IMR-90 (cell line): ENCODE results near the gene ZMIZ1. TPM values are rescaled to one million over a fixed set of nuclear protein-coding genes. Genes with fewer than 3 reads are reported as not detected.

Source experiments
- ATAC-seq: fragments of 200-7000 bp; cut with Tn5 transposase; 2 replicates; pipeline ENCODE4 v1.9.1; 2020; ENCODE audit warnings: low read depth, mild to moderate bottlenecking, moderate library complexity
- BruUV-seq: library from RNA; stranded (reverse); fragments of 400-500 nt; replicated peaks from 2 replicates; lab custom pipeline; 2021; lab: Mats Ljungman, UMichigan
- CTCF ChIA-PET: fragments of 300-600 bp; formaldehyde crosslinking; extraction: SDS; loops from one replicate; lab custom pipeline; 2021; ENCODE audit warnings: antibody characterized with exemption; lab: Yijun Ruan, JAX
- POLR2A ChIA-PET: fragments of 300-600 bp; sonication (Branson Sonifier 250); formaldehyde crosslinking; loops from one replicate; lab custom pipeline; 2022; ENCODE audit warnings: antibody characterized with exemption; ENCODE audit not compliant: unreplicated experiment; lab: Charles Lee
- DNase-seq: peaks from one replicate; pipeline ENCODE4 v3.0.0; 2013
- H2AFZ ChIP-seq: replicated peaks from 2 replicates; pipeline ENCODE3; 2013; ENCODE audit warnings: low read length, mild to moderate bottlenecking; ENCODE audit not compliant: poor library complexity
- H2AK5ac ChIP-seq: 2 replicates; pipeline ENCODE4 v1.6.1; 2013; ENCODE audit warnings: low read depth, low read length, inconsistent platforms
- H2AK9ac ChIP-seq: replicated peaks from 2 replicates; pipeline ENCODE3; 2013; ENCODE audit warnings: mild to moderate bottlenecking, low read depth, low read length, moderate library complexity; ENCODE audit not compliant: poor library complexity
- H2BK120ac ChIP-seq: 2 replicates; pipeline ENCODE4 v1.6.1; 2013; ENCODE audit warnings: low read depth, low read length, inconsistent platforms
- H2BK15ac ChIP-seq: 3 replicates; pipeline ENCODE4 v1.6.1; 2013; ENCODE audit warnings: low read depth, low read length, inconsistent platforms
- H2BK20ac ChIP-seq: 2 replicates; pipeline ENCODE4 v1.6.1; 2013; ENCODE audit warnings: low read depth, mild to moderate bottlenecking, inconsistent platforms, low read length, moderate library complexity
- H2BK5ac ChIP-seq: 2 replicates; pipeline ENCODE4 v1.6.1; 2013; ENCODE audit warnings: mild to moderate bottlenecking, low read depth, low read length, inconsistent platforms; ENCODE audit not compliant: poor library complexity, severe bottlenecking
- H3K14ac ChIP-seq: replicated peaks from 2 replicates; pipeline ENCODE4 v1.6.1; 2013; ENCODE audit warnings: low read depth, low read length, inconsistent platforms
- H3K18ac ChIP-seq: 2 replicates; pipeline ENCODE4 v1.6.1; 2013; ENCODE audit warnings: low read depth, low read length, control low read depth
- H3K23ac ChIP-seq: 2 replicates; pipeline ENCODE4 v1.6.1; 2013; ENCODE audit warnings: low read depth, low read length, inconsistent platforms
- H3K27ac ChIP-seq: 2 replicates; pipeline ENCODE4 v1.5.1; 2013; ENCODE audit warnings: mild to moderate bottlenecking, control low read depth, low read length; ENCODE audit not compliant: insufficient read depth
- H3K27me3 ChIP-seq: 2 replicates; pipeline ENCODE4 v1.6.1; 2013; ENCODE audit warnings: low read length; ENCODE audit not compliant: control insufficient read depth, insufficient read depth
- H3K36me3 ChIP-seq: 2 replicates; pipeline ENCODE4 v1.6.1; 2013; ENCODE audit warnings: low read length, mixed read lengths; ENCODE audit not compliant: control insufficient read depth, insufficient read depth
- H3K4ac ChIP-seq: 2 replicates; pipeline ENCODE4 v1.6.1; 2013; ENCODE audit warnings: low read depth, low read length, inconsistent platforms
- H3K4me1 ChIP-seq: 2 replicates; pipeline ENCODE4 v1.6.1; 2013; ENCODE audit warnings: low read length, mixed read lengths; ENCODE audit not compliant: control insufficient read depth, insufficient read depth
- H3K4me2 ChIP-seq: 2 replicates; pipeline ENCODE4 v1.6.1; 2013; ENCODE audit warnings: low read depth, mild to moderate bottlenecking, control low read depth, low read length, moderate library complexity
- H3K4me3 ChIP-seq: 2 replicates; pipeline ENCODE4 v1.5.1; 2013; ENCODE audit warnings: low read depth, mild to moderate bottlenecking, control low read depth, low read length, moderate library complexity; ENCODE audit not compliant: insufficient read depth
- H3K56ac ChIP-seq: 2 replicates; pipeline ENCODE4 v1.6.1; 2013; ENCODE audit warnings: low read length, inconsistent platforms; ENCODE audit not compliant: insufficient read depth; ENCODE audit errors: extremely low read depth
- H3K79me1 ChIP-seq, 2 experiments: 2 replicates each; pipeline ENCODE4 v1.6.1; 2013; ENCODE audit warnings: low read length in 2 of 2, inconsistent platforms in 1 of 2, low read depth in 1 of 2
- H3K9ac ChIP-seq: 2 replicates; pipeline ENCODE4 v1.6.1; 2013; ENCODE audit warnings: low read depth, low read length, control low read depth
- H3K9me1 ChIP-seq: 2 replicates; pipeline ENCODE4 v1.6.1; 2013; ENCODE audit warnings: low read length, inconsistent platforms; ENCODE audit not compliant: insufficient read depth
- H3K9me3 ChIP-seq: 2 replicates; pipeline ENCODE4 v1.6.1; 2013; ENCODE audit warnings: low read length; ENCODE audit not compliant: control insufficient read depth, insufficient read depth
- H4K20me1 ChIP-seq: 2 replicates; pipeline ENCODE4 v1.6.1; 2013; ENCODE audit warnings: low read length, inconsistent platforms; ENCODE audit not compliant: insufficient read depth
- H4K5ac ChIP-seq: 2 replicates; pipeline ENCODE4 v1.6.1; 2013; ENCODE audit warnings: mild to moderate bottlenecking, low read depth, low read length, control low read depth
- H4K8ac ChIP-seq, 2 experiments: 2 replicates each; pipeline ENCODE4 v1.6.1; 2013; ENCODE audit warnings: low read depth in 2 of 2, low read length in 2 of 2, control low read depth in 1 of 2, inconsistent platforms in 1 of 2
- H4K91ac ChIP-seq: 2 replicates; pipeline ENCODE4 v1.6.1; 2013; ENCODE audit warnings: low read depth, low read length, inconsistent platforms; ENCODE audit not compliant: insufficient read depth
- BHLHE40 ChIP-seq: fragments of 150-350 bp; IDR thresholded peaks from 2 replicates; pipeline ENCODE4 v1.6.1; 2016; ENCODE audit warnings: mild to moderate bottlenecking, low read depth, low read length
- CTCF ChIP-seq: conservative IDR thresholded peaks from 2 replicates; pipeline ENCODE4 v1.5.1; 2012; ENCODE audit warnings: mild to moderate bottlenecking, low read depth, low read length, improper control_type of control experiment
- FOS ChIP-seq: fragments of 150-350 bp; IDR thresholded peaks from 2 replicates; pipeline ENCODE4 v1.6.1; 2016; ENCODE audit warnings: low read depth, low read length
- MAFK ChIP-seq: IDR thresholded peaks from 2 replicates; pipeline ENCODE4 v1.6.1; 2012; ENCODE audit warnings: low read depth, low read length, improper control_type of control experiment
- MXI1 ChIP-seq: IDR thresholded peaks from 2 replicates; pipeline ENCODE4 v1.6.1; 2012; ENCODE audit warnings: low read depth, mild to moderate bottlenecking, low read length, moderate library complexity, borderline replicate concordance
- RAD21 ChIP-seq: IDR thresholded peaks from 2 replicates; pipeline ENCODE4 v1.6.1; 2012; ENCODE audit warnings: low read length, improper control_type of control experiment
- RCOR1 ChIP-seq: IDR thresholded peaks from 2 replicates; pipeline ENCODE4 v1.6.1; 2012; ENCODE audit warnings: mild to moderate bottlenecking, low read length, improper control_type of control experiment; ENCODE audit not compliant: insufficient replicate concordance
- RFX5 ChIP-seq: IDR thresholded peaks from 2 replicates; pipeline ENCODE4 v1.8.0; 2012; ENCODE audit warnings: low read depth, mild to moderate bottlenecking, low read length, moderate library complexity
- USF2 ChIP-seq: fragments of 150-350 bp; IDR thresholded peaks from 2 replicates; pipeline ENCODE4 v1.6.1; 2017; ENCODE audit warnings: mild to moderate bottlenecking, antibody characterized with exemption, low read length, low read depth
- WGBS, 2 experiments: methylation state at CpG; one replicate each; pipeline versions ENCODE4 v1.1.5 to v1.1.7; 2013; ENCODE audit warnings: missing lambda C conversion rate in 2 of 2; ENCODE audit not compliant: insufficient read length in 1 of 2; ENCODE audit errors: extremely low coverage in 2 of 2; 5-methylcytosine and 5-hydroxymethylcytosine counted together
- dilution Hi-C: fragments of 300-500 bp; cut with HindIII; formaldehyde crosslinking; loops from one replicate; pipeline ENCODE4 v1.14.3; 2018; ENCODE audit warnings: low sequenced_read_pairs; ENCODE audit not compliant: unreplicated experiment
- in situ Hi-C: fragments of 300-500 bp; cut with MboI; formaldehyde crosslinking; loops from 3 replicates; pipeline ENCODE4 v1.14.3; 2019; ENCODE audit warnings: low sequenced_read_pairs, inconsistent platforms, mixed read lengths
- intact Hi-C: fragments of 100-400 bp; cut with micrococcal nuclease; formaldehyde crosslinking; loops from 2 replicates; pipeline ENCODE4 v1.10.0; 2022
- polyA plus RNA-seq, 3 experiments: library from polyadenylated mRNA; depleted of rRNA; stranded (reverse); fragments of >200 nt; gene quantifications; 2 replicates each; pipeline ENCODE4 v1.2.3, GENCODE V29; 2012; ENCODE audit warnings: low replicate concordance in 1 of 3
- total RNA-seq: library from RNA; depleted of rRNA; stranded (reverse); fragments of >200 nt; gene quantifications from 2 replicates; pipeline ENCODE4 v1.2.3, GENCODE V29; 2012

Gene ZMIZ1
- total and polyA plus RNA-seq, 2 of the 4 experiments (the other 2 are of a cell fraction), result 6.6 to 48.7 TPM

- H3K23ac ChIP-seq, result peak overlapping the region; percentile 66; the same call in 1 of the 2 replicates
- peaks cover 66% of the 10 kb centered on the region for H3K36me3 ChIP-seq
- H3K9me1 ChIP-seq, result peaks cover 64% of the 10 kb centered on the region
- H3K79me1 ChIP-seq, result peaks cover 41 to 100% of the 10 kb centered on the region in 2 experiments
- peaks cover 69% of the 10 kb centered on the region for H3K4me1 ChIP-seq
- peak overlapping the region; percentile 78 for H2BK20ac ChIP-seq
- peak overlapping the region; percentile 56 to 78; a peak in 2 of 4 replicates for H4K8ac ChIP-seq
- peak overlapping the region; percentile 61; the same call in 1 of the 3 replicates for H2BK15ac ChIP-seq
- DNase-seq, result no peak
- BruUV-seq, result no TSS peak
- H4K5ac ChIP-seq, result peak overlapping the region; percentile 37; the same call in 1 of the 2 replicates
- H3K9ac ChIP-seq, result peak overlapping the region; percentile 2; the same call in 1 of the 2 replicates
- 0 out of 2 replicates have a peak, but pooled peaks cover 11% of the 10 kb centered on the region for H4K20me1 ChIP-seq
- no peak overlapping the region for H3K4me2 ChIP-seq
- ChIA-PET POLR2A (interaction anchor here (0.6 kb wide), 1 partner anchor 66 kb away, joined by 6 read pairs; no protein-coding TSS in a partner anchor), CTCF (no interaction called here)
- H3K56ac ChIP-seq, result no peak overlapping the region
- intact Hi-C loops, result no loop called here
- peak overlapping the region; percentile 84 for H3K4ac ChIP-seq
- peak overlapping the region; percentile 54 for H2AFZ ChIP-seq
- H2BK5ac ChIP-seq, result peak overlapping the region; percentile 57
- dilution Hi-C loops, result no loop called here
- H2BK120ac ChIP-seq, result peak overlapping the region; percentile 71
- peak overlapping the region; percentile 38 for H3K27ac ChIP-seq
- no peak overlapping the region for H3K18ac ChIP-seq
- H4K91ac ChIP-seq, result peak overlapping the region; percentile 95
- no peak for ATAC-seq
- peak overlapping the region; percentile 52 for H2AK9ac ChIP-seq
- H3K14ac ChIP-seq, result peak overlapping the region; percentile 81
- H3K4me3 ChIP-seq, result no peak overlapping the region
- WGBS, 2 experiments, result 63% methylated on average over 6 of the region's 12 CpGs; no CpG with 5 or more reads in 1 of the 2 experiments
- peak overlapping the region; percentile 91; the same call in 1 of the 2 replicates for H2AK5ac ChIP-seq
- H3K27me3 ChIP-seq, result no peaks in the 10 kb centered on the region
- in situ Hi-C loops, result no loop called here
- no peaks in the 10 kb centered on the region for H3K9me3 ChIP-seq
- TF ChIP-seq RAD21, result no peak
- no peak for TF ChIP-seq CTCF
- no peak for TF ChIP-seq RCOR1
- no peak for TF ChIP-seq RFX5
- TF ChIP-seq MXI1, result no peak
- no peak for TF ChIP-seq MAFK
- no peak for TF ChIP-seq FOS
- no peak for TF ChIP-seq BHLHE40
- TF ChIP-seq USF2, result no peak
Measured at GRCh38 chr10:79144351-79145173, 75.8 kb downstream of the ZMIZ1 start.
